ENCODE data around the gene ATP12A.

Gene ATP12A

GRCh38 chr13:24680258-24680920, at the start of gene ATP12A:
TSS of gene ATP12A (plus strand) at chr13:24680408. CDS start at chr13:24680744, 336 bp downstream.
- no peak for TF ChIP-seq CTCF (IDR thresholded peaks at IDR 0.05)

GRCh38 chr13:24630851-24631620, 49.2 kb upstream of the ATP12A start:
- no peak for TF ChIP-seq CTCF (IDR thresholded peaks at IDR 0.05)

GRCh38 chr13:24631922-24632321, 48.3 kb upstream of the ATP12A start:
- no peak for TF ChIP-seq CTCF (IDR thresholded peaks at IDR 0.05)

- TF ChIP-seq CTCF (IDR thresholded peaks at IDR 0.05): no peak
These were observed 47.7 kb upstream of the ATP12A start for GRCh38 chr13:24632382-24633121.

GRCh38 chr13:24636776-24637175, 43.4 kb upstream of the ATP12A start:
- no peak for TF ChIP-seq CTCF (IDR thresholded peaks at IDR 0.05)

GRCh38 chr13:24638096-24638495, 42.1 kb upstream of the ATP12A start:
- no peak for TF ChIP-seq CTCF (IDR thresholded peaks at IDR 0.05)

GRCh38 chr13:24640752-24641151, 39.5 kb upstream of the ATP12A start:
- TF ChIP-seq CTCF (IDR thresholded peaks at IDR 0.05): no peak
